GM12891 (cell line): ENCODE measurements around the gene HSPA8.

Experiments
- POLR2AphosphoS5 ChIP-seq: IDR thresholded peaks from 2 replicates; pipeline ENCODE4 v1.6.1; 2011; ENCODE audit warnings: low read depth, low read length, control low read depth
- TAF1 ChIP-seq: IDR thresholded peaks from 2 replicates; pipeline ENCODE4 v1.6.1; 2011; ENCODE audit warnings: low read depth, low read length, control low read depth

GRCh38 chr11:123056835-123057491 lies 5.0 kb downstream of the HSPA8 start:
- no peak for TF ChIP-seq TAF1
- TF ChIP-seq POLR2AphosphoS5: peak; percentile 64
